ENCODE data around the gene EXOSC2. TPM values are rescaled to one million over a fixed set of nuclear protein-coding genes. Genes with fewer than 3 reads are reported as not detected.

Gene EXOSC2
- total RNA-seq, 4 donors from 2014 or later: 12.7 to 21.6 (median 19.7) TPM

- H3K4me3 ChIP-seq: no peak overlapping the region
- H3K27me3 ChIP-seq: no peaks in the 10 kb centered on the region
- 51% methylated on average over 9 of the region's 9 CpGs for WGBS
- intact Hi-C loops (cut with DNase I): loop anchor here (2.0 kb wide), 1 partner anchor 155 kb away; no protein-coding TSS in a partner anchor
- H3K4me1 ChIP-seq: peaks cover 0 to 16% (median 14%) of the 10 kb centered on the region in 4 donors
- H3K9me3 ChIP-seq: no peaks in the 10 kb centered on the region
- H3K36me3 ChIP-seq: peaks cover 9 to 33% (median 31%) of the 10 kb centered on the region in 4 donors
- H3K27ac ChIP-seq (replicated peaks in 1 of 4): no peak overlapping the region
- no peak for DNase-seq (ENCODE audit: extremely low spot score)
- TF ChIP-seq POLR2AphosphoS5 (IDR thresholded peaks at IDR 0.05): no peak
- TF ChIP-seq, protein P1, sequence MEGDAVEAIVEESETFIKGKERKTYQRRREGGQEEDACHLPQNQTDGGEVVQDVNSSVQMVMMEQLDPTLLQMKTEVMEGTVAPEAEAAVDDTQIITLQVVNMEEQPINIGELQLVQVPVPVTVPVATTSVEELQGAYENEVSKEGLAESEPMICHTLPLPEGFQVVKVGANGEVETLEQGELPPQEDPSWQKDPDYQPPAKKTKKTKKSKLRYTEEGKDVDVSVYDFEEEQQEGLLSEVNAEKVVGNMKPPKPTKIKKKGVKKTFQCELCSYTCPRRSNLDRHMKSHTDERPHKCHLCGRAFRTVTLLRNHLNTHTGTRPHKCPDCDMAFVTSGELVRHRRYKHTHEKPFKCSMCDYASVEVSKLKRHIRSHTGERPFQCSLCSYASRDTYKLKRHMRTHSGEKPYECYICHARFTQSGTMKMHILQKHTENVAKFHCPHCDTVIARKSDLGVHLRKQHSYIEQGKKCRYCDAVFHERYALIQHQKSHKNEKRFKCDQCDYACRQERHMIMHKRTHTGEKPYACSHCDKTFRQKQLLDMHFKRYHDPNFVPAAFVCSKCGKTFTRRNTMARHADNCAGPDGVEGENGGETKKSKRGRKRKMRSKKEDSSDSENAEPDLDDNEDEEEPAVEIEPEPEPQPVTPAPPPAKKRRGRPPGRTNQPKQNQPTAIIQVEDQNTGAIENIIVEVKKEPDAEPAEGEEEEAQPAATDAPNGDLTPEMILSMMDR (IDR thresholded peaks at IDR 0.05): peak; percentile 65 to 76 (median 68)
Measured at GRCh38 chr9:130707225-130707976, 13.8 kb downstream of the EXOSC2 start.

- DNase-seq (ENCODE audit: extremely low spot score): no peak
- 87% methylated on average over 8 of the region's 8 CpGs for WGBS
- TF ChIP-seq POLR2A (IDR thresholded peaks at IDR 0.05; ENCODE audit: low read depth): no peak
- TF ChIP-seq, protein P1 (IDR thresholded peaks at IDR 0.05): no peak
- no peak for TF ChIP-seq POLR2AphosphoS5 (IDR thresholded peaks at IDR 0.05)
- TF ChIP-seq EP300 (IDR thresholded peaks at IDR 0.05): no peak
- no peaks in the 10 kb centered on the region for H3K36me3 ChIP-seq
- no peaks in the 10 kb centered on the region for H3K27me3 ChIP-seq
- intact Hi-C loops (cut with DNase I): no loop called here
- no peak overlapping the region for H3K4me3 ChIP-seq
- peaks cover 13 to 42% (median 29%) of the 10 kb centered on the region in 4 donors for H3K4me1 ChIP-seq
- H3K27ac ChIP-seq (replicated peaks in 1 of 4): no peak overlapping the region
- no peaks in the 10 kb centered on the region for H3K9me3 ChIP-seq
Measured at GRCh38 chr9:130710822-130711352, 17.3 kb downstream of the EXOSC2 start.

DNA sequence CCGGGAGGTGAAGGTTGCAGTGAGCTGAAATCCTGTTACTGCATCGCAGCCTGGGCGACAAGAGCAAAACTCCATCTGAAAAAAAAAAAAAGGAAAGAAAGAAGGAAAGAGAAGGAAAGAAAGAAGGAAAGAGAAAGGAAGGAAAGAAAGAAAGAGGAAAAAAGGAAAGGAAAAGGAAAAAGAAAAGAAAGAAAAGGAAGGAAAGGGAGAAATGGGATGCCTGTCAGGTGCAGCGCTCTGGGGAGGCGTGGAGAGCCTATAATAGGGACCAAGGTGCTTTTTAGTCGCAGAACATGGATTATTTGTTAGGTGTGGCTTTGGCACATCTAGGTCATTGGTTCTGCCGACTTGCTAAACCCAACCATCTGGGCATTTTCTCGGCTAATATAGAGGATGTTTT, 17.9 kb downstream of the EXOSC2 start:
- Histone ChIP-seq H3K27me3 (no peaks in the 10 kb centered on the region), H3K9me3 (no peaks in the 10 kb centered on the region), H3K27ac (replicated peaks in 1 of 4) (no peak overlapping the region), H3K4me1 (peaks cover 19 to 48% (median 35%) of the 10 kb centered on the region in 4 donors), H3K36me3 (no peaks in the 10 kb centered on the region), H3K4me3 (no peak overlapping the region)
- DNase-seq (ENCODE audit: extremely low spot score): no peak
- WGBS: 84% methylated on average over 8 of the region's 8 CpGs
- intact Hi-C loops (cut with DNase I): no loop called here
- no peak for TF ChIP-seq EP300 (IDR thresholded peaks at IDR 0.05)
- TF ChIP-seq, protein P1 (IDR thresholded peaks at IDR 0.05): no peak
- no peak for TF ChIP-seq POLR2A (IDR thresholded peaks at IDR 0.05; ENCODE audit: low read depth)
- no peak for TF ChIP-seq POLR2AphosphoS5 (IDR thresholded peaks at IDR 0.05)

DNA sequence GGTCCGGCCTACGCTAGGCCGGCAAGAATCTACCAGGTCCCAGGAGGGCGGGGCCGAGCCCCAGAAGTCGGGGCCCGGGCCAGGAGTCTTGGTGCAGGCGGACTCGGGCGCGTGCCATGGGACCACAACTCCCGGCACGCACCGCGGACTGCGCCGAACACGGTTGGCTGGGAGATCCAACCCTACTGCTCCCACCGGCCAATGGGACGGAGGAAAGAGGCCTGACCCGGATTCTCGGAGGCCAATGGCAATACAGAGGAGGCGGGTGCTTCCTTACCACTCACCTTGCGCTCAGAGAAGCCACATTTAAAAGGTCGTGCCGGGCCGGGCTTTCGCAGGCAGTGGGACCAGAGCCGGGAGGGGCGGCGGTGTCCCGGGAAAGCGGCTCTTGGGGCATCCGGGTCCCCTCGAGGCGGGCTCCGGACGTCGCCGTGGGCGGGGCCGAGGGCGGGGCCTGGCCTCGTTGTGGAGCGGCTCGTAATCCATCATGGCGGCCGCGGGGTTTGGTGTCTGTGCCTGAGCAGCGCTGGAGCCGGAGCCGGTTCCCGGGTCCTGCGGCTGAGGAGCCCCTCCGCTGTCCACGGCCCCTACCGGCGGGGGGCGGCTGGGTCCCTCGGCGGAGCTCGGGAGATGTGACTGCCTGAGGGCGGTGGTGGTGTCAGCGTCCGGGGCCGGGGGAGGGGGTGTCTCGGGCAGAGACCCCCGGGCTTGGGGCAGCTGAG, 19.1 kb downstream of the EXOSC2 start:
- WGBS: 1% methylated on average over 14 of the region's 68 CpGs
- DNase-seq (ENCODE audit: extremely low spot score): peak; percentile 99
- Histone ChIP-seq H3K9me3 (no peaks in the 10 kb centered on the region), H3K27ac (replicated peaks in 1 of 4) (peak overlapping the region; percentile 97 to 98 (median 98)), H3K4me1 (peaks cover 26 to 53% (median 47%) of the 10 kb centered on the region in 4 donors), H3K27me3 (no peaks in the 10 kb centered on the region), H3K36me3 (no peaks in the 10 kb centered on the region), H3K4me3 (peak overlapping the region; percentile 92 to 98 (median 95))
- intact Hi-C loops (cut with DNase I): no loop called here
- TF ChIP-seq, protein P1 (IDR thresholded peaks at IDR 0.05): no peak
- TF ChIP-seq EP300 (IDR thresholded peaks at IDR 0.05) (no peak), POLR2AphosphoS5 (IDR thresholded peaks at IDR 0.05) (peak; percentile 83), POLR2A (IDR thresholded peaks at IDR 0.05; ENCODE audit: low read depth) (peak; percentile 28)

All from esophagus muscularis mucosa (tissue), 4 donors.